ENCODE data around the gene RAB44. TPM values are rescaled to one million over a fixed set of nuclear protein-coding genes. Genes with fewer than 3 reads are reported as not detected.

The RAB44 gene
- total RNA-seq, 6 experiments from 2014 or later = 0.05 to 0.07 (median 0.07) TPM; not detected in 3

- intact Hi-C loops (cut with DNase I) = no loop called here
- Histone ChIP-seq H3K4me3 (no peak overlapping the region), H3K27ac (no peak overlapping the region), H3K36me3 (no peaks in the 10 kb centered on the region), H3K4me1 (no peaks in the 10 kb centered on the region), H3K9me3 (no peaks in the 10 kb centered on the region), H3K27me3 (no peaks in the 10 kb centered on the region)
- TF ChIP-seq CTCF (IDR thresholded peaks at IDR 0.05) = no peak
- no peak for TF ChIP-seq POLR2A (IDR thresholded peaks at IDR 0.05)
- DNase-seq (no peak), ATAC-seq (no peak)
- WGBS (ENCODE audit: insufficient coverage, low coverage, low lambda C conversion rate, missing lambda C conversion rate) = 37% methylated on average over 2 of the region's 8 CpGs
Measured at GRCh38 chr6:36781669-36782068, 84.0 kb downstream of the RAB44 start.

Small RNA genes within 50 kb of the gene (small RNA-seq; reads per million reads assigned to genes)
- gene RF00019 = 0 reads per million in 2 experiments

Other genes with a start within 250 kb of the RAB44 start
- gene STK38, start 150.3 kb upstream of the RAB44 start, total RNA-seq = 10 to 100 TPM; 12.5 to 19.2 (median 16.1) TPM
- gene SRSF3, start 103.5 kb upstream of the RAB44 start, total RNA-seq = 100 to 1,000 TPM in 2 of 6 experiments, 10 to 100 TPM in 4; 36.8 to 103 (median 71.4) TPM
- gene CDKN1A, start 19.1 kb upstream of the RAB44 start, total RNA-seq = 100 to 1,000 TPM in 1 of 6 experiments, 10 to 100 TPM in 5; 20.0 to 124 (median 58.6) TPM
- under 1 TPM; 0.12 to 0.84 (median 0.23) TPM for gene CPNE5, start 141.6 kb downstream of the RAB44 start, total RNA-seq
- 10 to 100 TPM; 11.2 to 29.2 (median 16.5) TPM for gene PPIL1, start 177.0 kb downstream of the RAB44 start, total RNA-seq
- gene C6orf89, start 188.1 kb downstream of the RAB44 start, total RNA-seq = 10 to 100 TPM; 29.0 to 37.0 (median 32.1) TPM

Data from right lobe of liver (tissue), 6 donors.